ENCODE results near the gene BTBD17. TPM values are rescaled to one million over a fixed set of nuclear protein-coding genes. Genes with fewer than 3 reads are reported as not detected.

BTBD17 gene
- total and polyA plus RNA-seq, 2 of the 8 experiments (the other 6 are each of a cell fraction or from before 2014, with no cell fraction given): 7.0 to 14.8 TPM

Other genes starting within 250 kb of the BTBD17 start
- gene RPL38, start 158.2 kb downstream of the BTBD17 start, total RNA-seq (2021; fragmentation: NEBNext Ultra II Directional; extraction: Animal tissue kit (Norgen Biotek cat#: 25700)): 1,195 and 1,222 TPM in 2 replicates
- gene RPL38, start 158.2 kb downstream of the BTBD17 start, polyA plus RNA-seq (2011; rRNA removed): 412 and 510 TPM in 2 replicates
- 3.2 and 3.7 TPM in 2 replicates for gene TTYH2, start 148.3 kb downstream of the BTBD17 start, total RNA-seq (2021; fragmentation: NEBNext Ultra II Directional; extraction: Animal tissue kit (Norgen Biotek cat#: 25700))
- 9.2 and 17.3 TPM in 2 replicates for gene TTYH2, start 148.3 kb downstream of the BTBD17 start, polyA plus RNA-seq (2011; rRNA removed)
- 0.15 TPM in 1 of 2 replicates, not detected in the other for gene DNAI2, start 87.6 kb downstream of the BTBD17 start, total RNA-seq (2021; fragmentation: NEBNext Ultra II Directional; extraction: Animal tissue kit (Norgen Biotek cat#: 25700))
- gene DNAI2, start 87.6 kb downstream of the BTBD17 start, polyA plus RNA-seq (2011; rRNA removed): 0.08 and 0.24 TPM in 2 replicates
- gene KIF19, start 35.6 kb downstream of the BTBD17 start, total RNA-seq (2021; fragmentation: NEBNext Ultra II Directional; extraction: Animal tissue kit (Norgen Biotek cat#: 25700)): 0.36 and 0.52 TPM in 2 replicates
- 0.77 and 1.4 TPM in 2 replicates for gene KIF19, start 35.6 kb downstream of the BTBD17 start, polyA plus RNA-seq (2011; rRNA removed)
- gene GPR142, start 5.6 kb upstream of the BTBD17 start, total RNA-seq (2021; fragmentation: NEBNext Ultra II Directional; extraction: Animal tissue kit (Norgen Biotek cat#: 25700)): not detected in 2 replicates
- 0.05 and 0.11 TPM in 2 replicates for gene GPR142, start 5.6 kb upstream of the BTBD17 start, polyA plus RNA-seq (2011; rRNA removed)
- 17.1 and 18.3 TPM in 2 replicates for gene GPRC5C, start 70.2 kb upstream of the BTBD17 start, total RNA-seq (2021; fragmentation: NEBNext Ultra II Directional; extraction: Animal tissue kit (Norgen Biotek cat#: 25700))
- 55.8 and 58.7 TPM in 2 replicates for gene GPRC5C, start 70.2 kb upstream of the BTBD17 start, polyA plus RNA-seq (2011; rRNA removed)
- 0.46 and 0.52 TPM in 2 replicates for gene CD300A, start 104.8 kb upstream of the BTBD17 start, total RNA-seq (2021; fragmentation: NEBNext Ultra II Directional; extraction: Animal tissue kit (Norgen Biotek cat#: 25700))
- 1.3 and 1.6 TPM in 2 replicates for gene CD300A, start 104.8 kb upstream of the BTBD17 start, polyA plus RNA-seq (2011; rRNA removed)
- gene CD300LB, start 169.6 kb upstream of the BTBD17 start, total RNA-seq (2021; fragmentation: NEBNext Ultra II Directional; extraction: Animal tissue kit (Norgen Biotek cat#: 25700)): not detected in 2 replicates
- not detected in 2 replicates for gene CD300LB, start 169.6 kb upstream of the BTBD17 start, polyA plus RNA-seq (2011; rRNA removed)
- not detected in 2 replicates for gene CD300C, start 184.2 kb upstream of the BTBD17 start, total RNA-seq (2021; fragmentation: NEBNext Ultra II Directional; extraction: Animal tissue kit (Norgen Biotek cat#: 25700))
- not detected in 2 replicates for gene CD300C, start 184.2 kb upstream of the BTBD17 start, polyA plus RNA-seq (2011; rRNA removed)
- not detected in 2 replicates for gene CD300H, start 205.6 kb upstream of the BTBD17 start, total RNA-seq (2021; fragmentation: NEBNext Ultra II Directional; extraction: Animal tissue kit (Norgen Biotek cat#: 25700))
- gene CD300H, start 205.6 kb upstream of the BTBD17 start, polyA plus RNA-seq (2011; rRNA removed): not detected in 2 replicates
- not detected in 2 replicates for gene CD300LD, start 230.4 kb upstream of the BTBD17 start, total RNA-seq (2021; fragmentation: NEBNext Ultra II Directional; extraction: Animal tissue kit (Norgen Biotek cat#: 25700))
- not detected in 2 replicates for gene CD300LD, start 230.4 kb upstream of the BTBD17 start, polyA plus RNA-seq (2011; rRNA removed)